K562 (cell line): ENCODE results near the gene YAP1. TPM values are rescaled to one million over a fixed set of nuclear protein-coding genes. Genes with fewer than 3 reads are reported as not detected.

ENCODE experiments used
- ATAC-seq: fragments of 200-7000 bp; cut with Tn5 transposase; 3 replicates; pipeline ENCODE4 v1.9.1; 2020; ENCODE audit warnings: moderate library complexity
- BruUV-seq: library from RNA; stranded (reverse); fragments of 400-500 nt; replicated peaks from 2 replicates; lab custom pipeline; 2021; lab: Mats Ljungman, UMichigan
- CTCF ChIA-PET: fragments of 300-600 bp; formaldehyde crosslinking; extraction: SDS; loops from one replicate; lab custom pipeline; 2021; ENCODE audit warnings: low intra/inter-chr PET ratio; lab: Yijun Ruan, JAX
- POLR2A ChIA-PET: fragments of 300-600, 350-650 bp; sonication (Branson Sonifier 250); formaldehyde crosslinking; extraction: SDS; loops from one replicate; lab custom pipeline; 2021; ENCODE audit warnings: antibody characterized with exemption, inconsistent platforms; lab: Yijun Ruan, JAX
- DNase-seq, 4 experiments: peaks; one replicate each; pipeline versions ENCODE4 v3.0.0 to v3.0.0-alpha.2; 2011 to 2018; ENCODE audit warnings: low spot score in 3 of 4, mixed read lengths in 3 of 4; ENCODE audit errors: extremely low read depth in 1 of 4
- FAIRE-seq: peaks from 2 replicates; lab custom pipeline; 2011; peaks lifted over from hg19 to GRCh38; lab: Jason Lieb, UNC
- H2AFZ ChIP-seq: 2 replicates; pipeline ENCODE4 v1.6.0; 2011; ENCODE audit warnings: low read depth, low read length, control low read depth, inconsistent platforms
- H3K27ac ChIP-seq: fragments of 200-600 bp; 3 replicates; pipeline ENCODE4 v1.8.0; 2011; ENCODE audit warnings: low read depth, mild to moderate bottlenecking, control low read depth, inconsistent platforms, low read length, moderate library complexity, mixed read lengths; ENCODE audit errors: extremely low read depth
- H3K27me3 ChIP-seq, 2 experiments: fragments of 300-600 bp in 1 of 2; 2 replicates in 1 of 2; 3 replicates in 1 of 2; pipeline versions ENCODE4 v1.6.0 to v1.8.0; 2011; ENCODE audit warnings: inconsistent platforms in 2 of 2, low read length in 2 of 2, mild to moderate bottlenecking in 1 of 2, mixed read lengths in 1 of 2, moderate library complexity in 1 of 2; ENCODE audit not compliant: control insufficient read depth in 2 of 2, insufficient read depth in 2 of 2
- H3K36me3 ChIP-seq: fragments of 300-600 bp; 3 replicates; pipeline ENCODE4 v1.8.0; 2011; ENCODE audit warnings: mild to moderate bottlenecking, low read length, inconsistent platforms; ENCODE audit not compliant: control insufficient read depth, insufficient read depth
- H3K4me1 ChIP-seq, 2 experiments: fragments of 200-600 bp in 1 of 2; replicated peaks in 1 of 2; 2 replicates in 1 of 2; 3 replicates in 1 of 2; pipeline versions ENCODE4 v1.5.1 to v1.8.0; 2011; ENCODE audit warnings: inconsistent platforms in 2 of 2, low read length in 2 of 2, mild to moderate bottlenecking in 1 of 2, mixed read lengths in 1 of 2, moderate library complexity in 1 of 2; ENCODE audit not compliant: control insufficient read depth in 2 of 2, insufficient read depth in 2 of 2
- H3K4me2 ChIP-seq: 2 replicates; pipeline ENCODE4 v1.6.1; 2011; ENCODE audit warnings: low read length, control low read depth, inconsistent platforms, mixed read lengths; ENCODE audit not compliant: insufficient read depth
- H3K4me3 ChIP-seq: fragments of 200-600 bp; sonication (generic), shearing (Covaris generic); 2 replicates; pipeline ENCODE4 v1.5.1; 2016; ENCODE audit warnings: control low read depth, inconsistent platforms
- H3K79me2 ChIP-seq: fragments of 200-600 bp; 3 replicates; pipeline ENCODE4 v1.8.0; 2011; ENCODE audit warnings: low read length, inconsistent platforms; ENCODE audit not compliant: control insufficient read depth, insufficient read depth
- H3K9ac ChIP-seq, 2 experiments: 2 replicates each; pipeline versions ENCODE4 v1.6.0 to v1.6.1; 2011; ENCODE audit warnings: low read depth in 2 of 2, low read length in 2 of 2, control low read depth in 1 of 2, inconsistent platforms in 1 of 2, mild to moderate bottlenecking in 1 of 2, mixed read lengths in 1 of 2; ENCODE audit not compliant: insufficient read depth in 1 of 2
- H3K9me1 ChIP-seq: one replicate; pipeline ENCODE4 v1.6.0; 2011; ENCODE audit warnings: inconsistent platforms, mild to moderate bottlenecking, low read length, moderate library complexity; ENCODE audit not compliant: control insufficient read depth, insufficient read depth
- H3K9me3 ChIP-seq: replicated peaks from 2 replicates; pipeline ENCODE4 v1.5.1; 2011; ENCODE audit warnings: low read depth, low read length, inconsistent platforms; ENCODE audit not compliant: control insufficient read depth, insufficient read depth
- H4K20me1 ChIP-seq: replicated peaks from 2 replicates; pipeline ENCODE4 v1.6.1; 2011; ENCODE audit warnings: low read length, inconsistent platforms, mixed read lengths; ENCODE audit not compliant: control insufficient read depth, insufficient read depth
- CBX2 ChIP-seq: fragments of 200-600 bp; sonication (generic); IDR thresholded peaks from one replicate; pipeline ENCODE4 v1.6.1; 2012; ENCODE audit warnings: mild to moderate bottlenecking, low read length, inconsistent platforms; ENCODE audit not compliant: insufficient read depth, poor library complexity, severe bottlenecking
- COPS2 ChIP-seq: fragments of 450-650 bp; conservative IDR thresholded peaks from 2 replicates; pipeline ENCODE4 v1.6.1; 2016; ENCODE audit warnings: mild to moderate bottlenecking, moderate library complexity
- MAFG ChIP-seq: fragments of 450-650 bp; conservative IDR thresholded peaks from 2 replicates; pipeline ENCODE4 v1.6.1; 2016; ENCODE audit warnings: missing genetic modification characterization, missing compliant biosample characterization
- RBM34 ChIP-seq: fragments of 200-400 bp; formaldehyde crosslinking; IDR thresholded peaks from 2 replicates; pipeline ENCODE4 v1.6.1; 2018; ENCODE audit warnings: low read length, borderline replicate concordance; ENCODE audit not compliant: insufficient read depth
- SREBF1 ChIP-seq: fragments of 150-350 bp; IDR thresholded peaks from 2 replicates; pipeline ENCODE4 v1.6.1; 2014; ENCODE audit warnings: antibody characterized with exemption, low read depth, low read length, borderline replicate concordance
- ZKSCAN3 ChIP-seq: fragments of 250-450 bp; sonication (Bioruptor Pico); IDR thresholded peaks from 2 replicates; pipeline ENCODE4 v1.4.0; 2020
- ZNF79 ChIP-seq: fragments of 250-450 bp; sonication (Bioruptor Pico); IDR thresholded peaks from 2 replicates; pipeline ENCODE4 v1.4.0; 2020; ENCODE audit warnings: low read depth, mild to moderate bottlenecking, moderate library complexity
- in situ Hi-C: fragments of 300-500 bp; cut with MboI; formaldehyde crosslinking; loops from 4 replicates; pipeline ENCODE4 v1.15.0; 2018; ENCODE audit warnings: inconsistent platforms, mixed read lengths
- intact Hi-C: fragments of 100-400 bp; cut with micrococcal nuclease; formaldehyde crosslinking; loops from 2 replicates; pipeline ENCODE4 v1.14.2; 2022
- polyA plus RNA-seq, 8 experiments: library from polyadenylated mRNA; depleted of rRNA in 4 of 8; stranded (reverse) in 5 of 8; unstranded in 3 of 8; fragments of >200 nt; fragmentation: Nextera tagmentation in 2 of 8; fragmentation: Illumina TruSeq in 1 of 8; extraction: Ambion mirVana in 2 of 8; extraction: Trizol in 1 of 8; gene quantifications; 2 replicates each; pipeline versions ENCODE4 v1.2.1 to v1.2.3, GENCODE V29; 2011 to 2014; ENCODE audit warnings: inconsistent platforms in 1 of 8, missing spikeins in 1 of 8
- total RNA-seq, 7 experiments: library from RNA; depleted of rRNA in 6 of 7; stranded (reverse); fragments of >200 nt in 6 of 7; fragmentation: Illumina TruSeq in 2 of 7; extraction: Trizol in 2 of 7; gene quantifications; 2 replicates each; pipeline versions ENCODE4 v1.2.1 to v1.2.3, GENCODE V29; 2011 to 2021; ENCODE audit warnings: low replicate concordance in 1 of 7
- TF ChIP-seq, protein P1 (sequence below): fragments of 450-650 bp; IDR thresholded peaks from 2 replicates; pipeline ENCODE4 v1.7.0; 2016; ENCODE audit warnings: borderline replicate concordance
- TF ChIP-seq, protein P2 (sequence below): IDR thresholded peaks from 2 replicates; pipeline ENCODE4 v1.6.1; 2011; ENCODE audit warnings: borderline replicate concordance, low read depth, mild to moderate bottlenecking, moderate library complexity, low read length; ENCODE audit not compliant: insufficient read depth, poor library complexity, severe bottlenecking

YAP1 gene
- total and polyA plus RNA-seq, 9 of the 15 experiments (the other 6 are each of a cell fraction or from before 2014, with no cell fraction given), result 0.18 TPM; not detected in 8

DNA sequence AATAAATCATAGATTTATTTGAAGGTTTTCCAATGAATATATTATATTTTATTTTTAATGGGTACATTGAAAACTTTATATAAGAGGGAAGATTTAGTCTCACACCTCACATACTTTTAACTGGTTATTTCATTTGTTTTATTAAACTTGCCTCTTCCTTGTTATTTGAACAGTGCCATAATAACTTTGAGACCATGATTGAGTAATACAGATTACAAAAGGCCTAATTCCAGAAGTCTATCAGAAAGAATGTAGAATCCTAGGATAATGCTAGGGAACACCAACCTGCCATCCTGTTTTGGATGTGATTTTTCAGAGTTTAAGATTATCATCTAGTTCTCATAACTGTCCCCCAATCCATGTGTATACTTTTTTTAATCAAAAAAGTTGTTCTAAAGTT lies 104.4 kb downstream of the YAP1 start:
- POLR2A ChIA-PET, result interaction anchor here (0.6 kb wide), 1 partner anchor 35 kb away, joined by 3 read pairs; no protein-coding TSS in a partner anchor
- no TSS peak for BruUV-seq
- no peak for FAIRE-seq

More for the DNA sequence above, 104.4 kb downstream of the YAP1 start:
- intact Hi-C loops (no loop called here), in situ Hi-C loops (loop anchor here (10.0 kb wide), 1 partner anchor 1040 kb away; no protein-coding TSS in a partner anchor)
- Histone ChIP-seq H3K9me3 (no peaks in the 10 kb centered on the region), H4K20me1 (no peaks in the 10 kb centered on the region), H3K4me2 (no peak overlapping the region), H3K4me1 (no peaks in the 10 kb centered on the region), H3K9ac (no peak overlapping the region), H3K4me3 (no peak overlapping the region), H2AFZ (no peak overlapping the region), H3K79me2 (no peaks in the 10 kb centered on the region), H3K27me3 (peaks cover 0 to 3% of the 10 kb centered on the region in 2 experiments; a peak in 2 of 5 replicates), H3K27ac (no peak overlapping the region), H3K9me1 (no peaks in the 10 kb centered on the region), H3K36me3 (no peaks in the 10 kb centered on the region)
- ATAC-seq, result no peak
- no peak for DNase-seq
- TF ChIP-seq SREBF1 (no peak), MAFG (tag) (no peak), ZNF79 (CRISPR knock-in tag) (no peak), CBX2 (no peak), RBM34 (no peak), ZKSCAN3 (CRISPR knock-in tag) (no peak), COPS2 (no peak)
- TF ChIP-seq, protein P1, sequence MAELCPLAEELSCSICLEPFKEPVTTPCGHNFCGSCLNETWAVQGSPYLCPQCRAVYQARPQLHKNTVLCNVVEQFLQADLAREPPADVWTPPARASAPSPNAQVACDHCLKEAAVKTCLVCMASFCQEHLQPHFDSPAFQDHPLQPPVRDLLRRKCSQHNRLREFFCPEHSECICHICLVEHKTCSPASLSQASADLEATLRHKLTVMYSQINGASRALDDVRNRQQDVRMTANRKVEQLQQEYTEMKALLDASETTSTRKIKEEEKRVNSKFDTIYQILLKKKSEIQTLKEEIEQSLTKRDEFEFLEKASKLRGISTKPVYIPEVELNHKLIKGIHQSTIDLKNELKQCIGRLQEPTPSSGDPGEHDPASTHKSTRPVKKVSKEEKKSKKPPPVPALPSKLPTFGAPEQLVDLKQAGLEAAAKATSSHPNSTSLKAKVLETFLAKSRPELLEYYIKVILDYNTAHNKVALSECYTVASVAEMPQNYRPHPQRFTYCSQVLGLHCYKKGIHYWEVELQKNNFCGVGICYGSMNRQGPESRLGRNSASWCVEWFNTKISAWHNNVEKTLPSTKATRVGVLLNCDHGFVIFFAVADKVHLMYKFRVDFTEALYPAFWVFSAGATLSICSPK, result no peak
- TF ChIP-seq, protein P2, sequence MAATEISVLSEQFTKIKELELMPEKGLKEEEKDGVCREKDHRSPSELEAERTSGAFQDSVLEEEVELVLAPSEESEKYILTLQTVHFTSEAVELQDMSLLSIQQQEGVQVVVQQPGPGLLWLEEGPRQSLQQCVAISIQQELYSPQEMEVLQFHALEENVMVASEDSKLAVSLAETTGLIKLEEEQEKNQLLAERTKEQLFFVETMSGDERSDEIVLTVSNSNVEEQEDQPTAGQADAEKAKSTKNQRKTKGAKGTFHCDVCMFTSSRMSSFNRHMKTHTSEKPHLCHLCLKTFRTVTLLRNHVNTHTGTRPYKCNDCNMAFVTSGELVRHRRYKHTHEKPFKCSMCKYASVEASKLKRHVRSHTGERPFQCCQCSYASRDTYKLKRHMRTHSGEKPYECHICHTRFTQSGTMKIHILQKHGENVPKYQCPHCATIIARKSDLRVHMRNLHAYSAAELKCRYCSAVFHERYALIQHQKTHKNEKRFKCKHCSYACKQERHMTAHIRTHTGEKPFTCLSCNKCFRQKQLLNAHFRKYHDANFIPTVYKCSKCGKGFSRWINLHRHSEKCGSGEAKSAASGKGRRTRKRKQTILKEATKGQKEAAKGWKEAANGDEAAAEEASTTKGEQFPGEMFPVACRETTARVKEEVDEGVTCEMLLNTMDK, result no peak
- CTCF ChIA-PET, result no interaction called here
